ENCODE data around the gene IGHMBP2. TPM values are rescaled to one million over a fixed set of nuclear protein-coding genes. Genes with fewer than 3 reads are reported as not detected.

IGHMBP2 gene
- total RNA-seq, 1 donor from 2014 or later = 20.3 TPM

GRCh38 chr11:68977781-68978625 lies 74.3 kb downstream of the IGHMBP2 start:
- Histone ChIP-seq H3K27ac (no peak overlapping the region), H3K27me3 (no peaks in the 10 kb centered on the region), H3K9me3 (peaks cover 6% of the 10 kb centered on the region), H3K36me3 (no peaks in the 10 kb centered on the region), H3K4me1 (no peaks in the 10 kb centered on the region), H3K4me3 (no peak overlapping the region)
- ATAC-seq (no peak), DNase-seq (peak; percentile 38)
- TF ChIP-seq CTCF (IDR thresholded peaks at IDR 0.05) = no peak
- intact Hi-C loops (cut with DNase I) = no loop called here

GRCh38 chr11:68978626-68978930 lies 74.9 kb downstream of the IGHMBP2 start:
- TF ChIP-seq CTCF (IDR thresholded peaks at IDR 0.05) = no peak
- no peak overlapping the region for H3K27ac ChIP-seq
- no peaks in the 10 kb centered on the region for H3K36me3 ChIP-seq
- intact Hi-C loops (cut with DNase I) = no loop called here
- no peaks in the 10 kb centered on the region for H3K27me3 ChIP-seq
- no peaks in the 10 kb centered on the region for H3K4me1 ChIP-seq
- H3K9me3 ChIP-seq = peaks cover 6% of the 10 kb centered on the region
- ATAC-seq (no peak), DNase-seq (no peak)
- no peak overlapping the region for H3K4me3 ChIP-seq

GRCh38 chr11:68978931-68979594 lies 75.4 kb downstream of the IGHMBP2 start:
- Histone ChIP-seq H3K27me3 (no peaks in the 10 kb centered on the region), H3K4me3 (no peak overlapping the region), H3K9me3 (peaks cover 6% of the 10 kb centered on the region), H3K27ac (no peak overlapping the region), H3K36me3 (no peaks in the 10 kb centered on the region), H3K4me1 (no peaks in the 10 kb centered on the region)
- peak; percentile 24 for ATAC-seq
- intact Hi-C loops (cut with DNase I) = no loop called here
- TF ChIP-seq CTCF (IDR thresholded peaks at IDR 0.05) = no peak
- peak; percentile 61 for DNase-seq

GRCh38 chr11:68979931-68980775 lies 76.5 kb downstream of the IGHMBP2 start:
- peaks cover 6% of the 10 kb centered on the region for H3K9me3 ChIP-seq
- no peaks in the 10 kb centered on the region for H3K4me1 ChIP-seq
- intact Hi-C loops (cut with DNase I) = no loop called here
- H3K4me3 ChIP-seq = no peak overlapping the region
- peak; percentile 56 for DNase-seq
- no peak for TF ChIP-seq CTCF (IDR thresholded peaks at IDR 0.05)
- H3K27me3 ChIP-seq = no peaks in the 10 kb centered on the region
- no peaks in the 10 kb centered on the region for H3K36me3 ChIP-seq
- ATAC-seq = no peak
- no peak overlapping the region for H3K27ac ChIP-seq

GRCh38 chr11:68980776-68981065 lies 77.0 kb downstream of the IGHMBP2 start, which contains the start of gene MRGPRD:
Gene MRGPRD, minus strand, starts transcription at chr11:68980986. Its CDS starts 0 bp downstream, at chr11:68980986.
- H3K36me3 ChIP-seq = no peaks in the 10 kb centered on the region
- intact Hi-C loops (cut with DNase I) = no loop called here
- H3K4me1 ChIP-seq = no peaks in the 10 kb centered on the region
- peaks cover 6% of the 10 kb centered on the region for H3K9me3 ChIP-seq
- DNase-seq = no peak
- H3K27me3 ChIP-seq = no peaks in the 10 kb centered on the region
- no peak within 1 kb of the TSS for H3K4me3 ChIP-seq
- no peak within 1 kb of the TSS for H3K27ac ChIP-seq
- TF ChIP-seq CTCF (IDR thresholded peaks at IDR 0.05) = no peak
- no peak for ATAC-seq
